ENCODE results near the gene SARDH.

The SARDH gene

GRCh38 chr9:133665096-133665495 lies 73.1 kb downstream of the SARDH start:
- in situ Hi-C loops (cut with MboI; ENCODE audit: low sequenced_read_pairs, unreplicated experiment), result no loop called here
- TF ChIP-seq, protein P1, sequence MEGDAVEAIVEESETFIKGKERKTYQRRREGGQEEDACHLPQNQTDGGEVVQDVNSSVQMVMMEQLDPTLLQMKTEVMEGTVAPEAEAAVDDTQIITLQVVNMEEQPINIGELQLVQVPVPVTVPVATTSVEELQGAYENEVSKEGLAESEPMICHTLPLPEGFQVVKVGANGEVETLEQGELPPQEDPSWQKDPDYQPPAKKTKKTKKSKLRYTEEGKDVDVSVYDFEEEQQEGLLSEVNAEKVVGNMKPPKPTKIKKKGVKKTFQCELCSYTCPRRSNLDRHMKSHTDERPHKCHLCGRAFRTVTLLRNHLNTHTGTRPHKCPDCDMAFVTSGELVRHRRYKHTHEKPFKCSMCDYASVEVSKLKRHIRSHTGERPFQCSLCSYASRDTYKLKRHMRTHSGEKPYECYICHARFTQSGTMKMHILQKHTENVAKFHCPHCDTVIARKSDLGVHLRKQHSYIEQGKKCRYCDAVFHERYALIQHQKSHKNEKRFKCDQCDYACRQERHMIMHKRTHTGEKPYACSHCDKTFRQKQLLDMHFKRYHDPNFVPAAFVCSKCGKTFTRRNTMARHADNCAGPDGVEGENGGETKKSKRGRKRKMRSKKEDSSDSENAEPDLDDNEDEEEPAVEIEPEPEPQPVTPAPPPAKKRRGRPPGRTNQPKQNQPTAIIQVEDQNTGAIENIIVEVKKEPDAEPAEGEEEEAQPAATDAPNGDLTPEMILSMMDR (IDR thresholded peaks at IDR 0.05; ENCODE audit: borderline replicate concordance, control extremely low read depth, extremely low read depth, insufficient read depth, missing control alignments), result no peak
- DNase-seq (ENCODE audit: low spot score), result no peak

DNA sequence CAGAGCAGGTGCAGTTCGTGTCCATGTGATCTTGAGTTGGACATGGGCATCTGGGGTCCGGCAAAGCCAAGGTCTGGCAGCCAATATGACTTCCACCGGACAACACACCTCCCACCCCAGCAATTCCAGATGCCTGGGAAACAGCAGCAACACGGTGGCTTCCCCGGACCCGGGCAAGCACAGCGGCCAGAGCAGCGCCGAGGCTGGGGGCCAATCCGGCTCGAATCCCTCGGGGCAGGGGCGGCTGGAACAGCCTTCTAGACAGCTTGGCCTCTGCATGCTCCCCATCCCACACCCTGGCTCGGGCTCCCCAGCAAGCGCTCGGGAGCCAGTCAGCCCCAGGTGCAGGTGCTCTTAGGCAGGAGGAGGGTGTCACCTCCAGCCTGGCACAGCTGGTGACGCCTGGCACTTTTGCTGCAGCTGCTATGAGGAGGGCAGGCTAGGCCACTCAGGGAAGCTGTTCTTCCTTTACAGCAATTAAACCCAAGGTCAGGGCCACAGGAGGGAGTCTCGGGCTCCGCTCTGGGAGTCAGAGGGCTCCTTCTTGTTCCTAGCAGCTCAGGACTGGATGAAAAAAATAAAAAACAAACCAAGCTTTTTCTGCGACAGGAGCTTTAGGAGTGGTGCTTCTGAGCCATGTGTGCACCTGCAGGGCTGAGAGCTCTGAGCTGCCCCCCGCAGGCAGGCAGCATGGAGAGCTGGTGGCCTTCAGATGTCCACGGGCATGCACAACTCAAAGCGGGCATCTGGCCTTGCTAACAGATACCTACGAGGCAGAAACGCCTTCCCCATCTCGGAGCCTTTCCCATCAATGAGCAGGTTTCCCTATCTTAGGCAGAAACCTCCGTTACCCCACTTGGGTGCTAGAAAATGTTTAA lies 73.7 kb downstream of the SARDH start:
- in situ Hi-C loops (cut with MboI; ENCODE audit: low sequenced_read_pairs, unreplicated experiment), result no loop called here
- TF ChIP-seq, protein P1 (IDR thresholded peaks at IDR 0.05; ENCODE audit: borderline replicate concordance, control extremely low read depth, extremely low read depth, insufficient read depth, missing control alignments), result no peak
- DNase-seq (ENCODE audit: low spot score), result no peak

- TF ChIP-seq, protein P1 (IDR thresholded peaks at IDR 0.05; ENCODE audit: borderline replicate concordance, control extremely low read depth, extremely low read depth, insufficient read depth, missing control alignments), result no peak
- in situ Hi-C loops (cut with MboI; ENCODE audit: low sequenced_read_pairs, unreplicated experiment), result no loop called here
- no peak for DNase-seq (ENCODE audit: low spot score)
These were observed 76.2 kb downstream of the SARDH start for GRCh38 chr9:133661846-133662540.

GRCh38 chr9:133659516-133659915 lies 78.6 kb downstream of the SARDH start:
- TF ChIP-seq, protein P1 (IDR thresholded peaks at IDR 0.05; ENCODE audit: borderline replicate concordance, control extremely low read depth, extremely low read depth, insufficient read depth, missing control alignments), result no peak
- DNase-seq (ENCODE audit: low spot score), result no peak
- in situ Hi-C loops (cut with MboI; ENCODE audit: low sequenced_read_pairs, unreplicated experiment), result no loop called here

GRCh38 chr9:133658442-133659431 lies 79.4 kb downstream of the SARDH start:
- no peak for DNase-seq (ENCODE audit: low spot score)
- TF ChIP-seq, protein P1 (IDR thresholded peaks at IDR 0.05; ENCODE audit: borderline replicate concordance, control extremely low read depth, extremely low read depth, insufficient read depth, missing control alignments), result no peak
- in situ Hi-C loops (cut with MboI; ENCODE audit: low sequenced_read_pairs, unreplicated experiment), result no loop called here

Measured in GM13976 (cell line).